ENCODE results near the gene AGFG2. TPM values are rescaled to one million over a fixed set of nuclear protein-coding genes. Genes with fewer than 3 reads are reported as not detected.
"Not testable (repeated sequence)": the region's sequence is repeated elsewhere in the genome, so short reads cannot be mapped to it uniquely, and the experiment has no call there.

AGFG2 gene
- total and polyA plus RNA-seq, 8 donors, result 7.9 to 154 (median 12.8) TPM

DNA sequence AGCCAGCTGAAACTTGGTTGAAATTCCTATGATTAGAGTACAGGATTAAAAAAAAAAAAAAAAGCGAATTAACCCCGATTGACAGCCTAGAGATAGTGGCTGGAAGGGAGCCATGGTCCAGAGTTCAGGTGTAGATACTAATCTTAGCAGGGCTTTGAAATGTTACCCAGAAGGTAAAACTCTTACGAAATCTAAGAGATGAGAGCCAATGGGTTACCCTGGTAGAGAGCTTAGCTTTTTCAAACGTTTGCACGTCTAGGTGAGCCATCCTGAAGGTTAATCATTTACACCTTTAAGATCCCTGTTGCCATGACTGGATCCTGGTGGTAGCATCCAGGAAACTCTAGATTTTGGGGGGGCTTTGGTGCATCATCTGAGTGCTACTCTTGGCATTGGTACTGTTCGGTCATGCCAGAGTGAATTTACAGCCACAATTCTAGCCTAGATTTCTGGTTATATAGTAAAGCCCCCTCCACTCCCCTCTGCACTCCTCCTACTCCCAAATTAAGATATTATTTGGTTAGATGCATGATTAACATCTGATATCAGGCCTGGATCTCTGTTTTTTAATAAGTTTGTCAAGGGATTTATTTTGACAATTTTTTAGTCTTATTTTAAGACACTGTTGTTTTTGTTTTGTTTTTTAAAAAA is 1.2 kb downstream of the AGFG2 start:
- Histone ChIP-seq H3K36me3 (no peaks in the 10 kb centered on the region), H3K27ac (peak overlapping the region; percentile 87 to 93 (median 92)), H3K9me3 (no peaks in the 10 kb centered on the region), H3K4me3 (peak overlapping the region; percentile 91 to 97 (median 92)), H3K27me3 (no peaks in the 10 kb centered on the region), H3K4me1 (peaks cover 49 to 66% (median 65%) of the 10 kb centered on the region in 4 donors)
- 19 to 31% (median 23%) methylated on average over 6 of the region's 6 CpGs for WGBS, 5 donors
- intact Hi-C loops (cut with DNase I; ENCODE audit: low total_unique reads), result no loop called here
- TF ChIP-seq POLR2AphosphoS5 (IDR thresholded peaks at IDR 0.05), result peak in 1 of 3 donors; percentile 11
- TF ChIP-seq, protein P1, sequence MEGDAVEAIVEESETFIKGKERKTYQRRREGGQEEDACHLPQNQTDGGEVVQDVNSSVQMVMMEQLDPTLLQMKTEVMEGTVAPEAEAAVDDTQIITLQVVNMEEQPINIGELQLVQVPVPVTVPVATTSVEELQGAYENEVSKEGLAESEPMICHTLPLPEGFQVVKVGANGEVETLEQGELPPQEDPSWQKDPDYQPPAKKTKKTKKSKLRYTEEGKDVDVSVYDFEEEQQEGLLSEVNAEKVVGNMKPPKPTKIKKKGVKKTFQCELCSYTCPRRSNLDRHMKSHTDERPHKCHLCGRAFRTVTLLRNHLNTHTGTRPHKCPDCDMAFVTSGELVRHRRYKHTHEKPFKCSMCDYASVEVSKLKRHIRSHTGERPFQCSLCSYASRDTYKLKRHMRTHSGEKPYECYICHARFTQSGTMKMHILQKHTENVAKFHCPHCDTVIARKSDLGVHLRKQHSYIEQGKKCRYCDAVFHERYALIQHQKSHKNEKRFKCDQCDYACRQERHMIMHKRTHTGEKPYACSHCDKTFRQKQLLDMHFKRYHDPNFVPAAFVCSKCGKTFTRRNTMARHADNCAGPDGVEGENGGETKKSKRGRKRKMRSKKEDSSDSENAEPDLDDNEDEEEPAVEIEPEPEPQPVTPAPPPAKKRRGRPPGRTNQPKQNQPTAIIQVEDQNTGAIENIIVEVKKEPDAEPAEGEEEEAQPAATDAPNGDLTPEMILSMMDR (IDR thresholded peaks at IDR 0.05), result no peak
- DNase-seq, result peak; percentile 50 to 76

DNA sequence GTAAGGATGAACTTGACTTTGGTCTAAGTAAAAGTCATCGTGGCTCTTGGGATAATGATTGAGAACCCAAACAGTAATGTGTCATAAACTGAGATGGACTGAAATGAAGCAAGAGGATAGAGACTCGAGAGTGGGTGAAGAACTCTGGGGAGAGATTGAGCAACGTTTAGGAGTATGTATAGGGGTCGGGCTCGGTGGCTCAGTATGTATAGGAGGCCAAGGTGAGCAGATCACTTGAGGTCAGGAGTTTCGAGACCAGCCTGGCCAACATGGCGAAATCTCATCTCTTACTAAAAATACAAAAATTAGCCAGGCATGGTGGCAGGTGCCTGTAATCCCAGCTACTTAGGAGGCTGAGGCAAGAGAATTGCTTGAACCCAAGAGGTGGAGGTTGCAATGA is 2.3 kb downstream of the AGFG2 start:
- H3K9me3 ChIP-seq; H3K27me3 ChIP-seq; intact Hi-C loops (cut with DNase I; ENCODE audit: low total_unique reads); H3K36me3 ChIP-seq; DNase-seq: not testable (repeated sequence)
- Histone ChIP-seq H3K4me1 (peaks cover 60 to 77% (median 76%) of the 10 kb centered on the region in 4 donors), H3K27ac (peak overlapping the region in 1 of 5 donors; percentile 8), H3K4me3 (peak overlapping the region in 1 of 4 donors; percentile 9)
- 78 to 86% (median 83%) methylated on average over 7 of the region's 7 CpGs for WGBS, 5 donors

DNA sequence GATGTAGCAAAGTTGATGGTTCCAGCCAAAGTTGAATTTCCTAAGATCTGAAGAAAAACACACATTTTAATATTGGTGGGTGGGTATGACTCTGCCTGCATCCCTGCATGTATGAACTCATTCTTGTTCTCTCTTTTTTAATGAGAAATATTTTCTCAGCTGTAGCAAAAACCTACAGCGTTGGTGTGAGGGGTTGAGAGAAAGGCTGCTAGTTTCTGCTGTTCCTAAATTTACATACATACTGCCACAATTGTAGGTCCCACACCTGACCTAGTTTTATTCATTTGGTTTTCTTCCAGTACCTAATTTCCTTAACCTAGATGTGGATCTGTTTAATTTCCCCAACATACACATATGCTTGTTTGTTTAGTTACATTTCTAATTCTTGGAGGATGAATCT is 4.6 kb downstream of the AGFG2 start:
- H3K27ac ChIP-seq, result peak overlapping the region in 4 of 5 donors; percentile 88 to 94 (median 90)
- H3K27me3 ChIP-seq, result no peaks in the 10 kb centered on the region
- 34 to 50% (median 45%) methylated on average over 1 of the region's 1 CpG for WGBS, 5 donors
- H3K4me3 ChIP-seq, result no peak overlapping the region
- intact Hi-C loops (cut with DNase I; ENCODE audit: low total_unique reads), result no loop called here
- H3K4me1 ChIP-seq, result peaks cover 83 to 95% (median 93%) of the 10 kb centered on the region in 4 donors
- no peaks in the 10 kb centered on the region for H3K36me3 ChIP-seq
- H3K9me3 ChIP-seq, result no peaks in the 10 kb centered on the region
- no peak for DNase-seq
- TF ChIP-seq POLR2AphosphoS5 (IDR thresholded peaks at IDR 0.05) (no peak), POLR2A (IDR thresholded peaks at IDR 0.05) (no peak)

DNA sequence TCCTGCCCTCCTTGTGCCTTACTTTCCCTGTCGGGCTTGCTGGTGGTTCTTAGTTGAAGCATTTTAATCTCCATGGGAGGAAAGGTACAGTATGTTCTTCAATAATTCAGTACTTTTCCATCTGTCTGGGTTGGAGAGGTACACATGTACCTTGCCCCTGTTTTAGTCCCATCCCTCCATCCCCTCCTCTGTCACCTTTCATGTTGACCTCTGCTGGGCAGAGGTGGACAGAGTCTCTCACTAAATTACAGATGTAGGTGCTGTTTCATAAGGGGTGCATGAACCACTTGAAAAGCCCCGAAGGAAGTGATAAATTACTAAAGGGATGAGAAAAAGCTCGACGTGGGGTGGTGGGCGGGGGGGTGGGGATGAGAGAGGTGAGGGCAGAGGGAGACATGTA is 5.4 kb downstream of the AGFG2 start:
- 20 to 34% (median 24%) methylated on average over 5 of the region's 5 CpGs for WGBS, 5 donors
- peak overlapping the region; percentile 79 to 94 (median 89) for H3K27ac ChIP-seq
- peak overlapping the region in 1 of 4 donors; percentile 7 for H3K4me3 ChIP-seq
- TF ChIP-seq POLR2AphosphoS5 (IDR thresholded peaks at IDR 0.05) (no peak), EP300 (IDR thresholded peaks at IDR 0.05) (no peak), POLR2A (IDR thresholded peaks at IDR 0.05) (no peak)
- TF ChIP-seq, protein P1 (IDR thresholded peaks at IDR 0.05), result no peak
- no peaks in the 10 kb centered on the region for H3K27me3 ChIP-seq
- no peaks in the 10 kb centered on the region for H3K9me3 ChIP-seq
- DNase-seq, result no peak
- H3K36me3 ChIP-seq, result peaks cover 4 to 7% (median 5%) of the 10 kb centered on the region in 4 donors
- intact Hi-C loops (cut with DNase I; ENCODE audit: low total_unique reads), result no loop called here
- H3K4me1 ChIP-seq, result peaks cover 89 to 100% (median 99%) of the 10 kb centered on the region in 4 donors

DNA sequence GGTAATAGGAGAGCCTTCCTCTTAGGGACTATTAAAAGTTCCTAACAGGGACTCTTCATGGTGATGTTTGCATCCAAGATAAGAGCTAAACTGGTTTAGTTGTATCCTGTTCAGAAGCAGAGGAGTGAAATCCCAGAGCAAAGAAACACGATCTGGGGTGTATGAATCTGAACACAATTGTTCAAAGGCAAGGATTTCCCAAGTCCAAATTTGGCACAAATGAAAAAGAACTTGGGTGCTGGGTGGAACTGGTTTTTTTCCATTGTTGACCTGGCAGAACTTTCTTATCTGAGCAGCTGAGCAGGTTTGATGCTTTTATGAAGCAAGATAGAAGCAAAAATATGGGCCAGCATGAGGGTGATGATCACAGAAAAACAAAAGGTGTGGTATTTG is 6.0 kb downstream of the AGFG2 start:
- Histone ChIP-seq H3K4me1 (peaks cover 87 to 100% (median 97%) of the 10 kb centered on the region in 4 donors), H3K27me3 (no peaks in the 10 kb centered on the region), H3K27ac (peak overlapping the region; percentile 88 to 94 (median 90)), H3K4me3 (peak overlapping the region in 1 of 4 donors; percentile 7), H3K9me3 (no peaks in the 10 kb centered on the region), H3K36me3 (peaks cover 4 to 13% (median 10%) of the 10 kb centered on the region in 4 donors)
- peak in 2 of 3 donors; percentile 23 to 35 for TF ChIP-seq POLR2AphosphoS5 (IDR thresholded peaks at IDR 0.05)
- TF ChIP-seq POLR2A (IDR thresholded peaks at IDR 0.05), result no peak
- no peak for TF ChIP-seq EP300 (IDR thresholded peaks at IDR 0.05)
- TF ChIP-seq, protein P1 (IDR thresholded peaks at IDR 0.05), result no peak
- WGBS, 5 donors, result 6 to 19% (median 11%) methylated on average over 1 of the region's 1 CpG
- intact Hi-C loops (cut with DNase I; ENCODE audit: low total_unique reads), result no loop called here
- peak; percentile 35 to 64 for DNase-seq

All from stomach (tissue), 9 donors.